HTR-8/SVneo (cell line): Measurements from ENCODE around the gene ZC3H14.

ENCODE experiments used
- DNase-seq: peaks from one replicate; pipeline ENCODE4 v3.0.0; 2011; ENCODE audit warnings: low spot score, mixed read lengths; ENCODE audit not compliant: insufficient read length
- FAIRE-seq: peaks from 2 replicates; lab custom pipeline; 2011; peaks lifted over from hg19 to GRCh38; lab: Jason Lieb, UNC

Gene ZC3H14

DNA sequence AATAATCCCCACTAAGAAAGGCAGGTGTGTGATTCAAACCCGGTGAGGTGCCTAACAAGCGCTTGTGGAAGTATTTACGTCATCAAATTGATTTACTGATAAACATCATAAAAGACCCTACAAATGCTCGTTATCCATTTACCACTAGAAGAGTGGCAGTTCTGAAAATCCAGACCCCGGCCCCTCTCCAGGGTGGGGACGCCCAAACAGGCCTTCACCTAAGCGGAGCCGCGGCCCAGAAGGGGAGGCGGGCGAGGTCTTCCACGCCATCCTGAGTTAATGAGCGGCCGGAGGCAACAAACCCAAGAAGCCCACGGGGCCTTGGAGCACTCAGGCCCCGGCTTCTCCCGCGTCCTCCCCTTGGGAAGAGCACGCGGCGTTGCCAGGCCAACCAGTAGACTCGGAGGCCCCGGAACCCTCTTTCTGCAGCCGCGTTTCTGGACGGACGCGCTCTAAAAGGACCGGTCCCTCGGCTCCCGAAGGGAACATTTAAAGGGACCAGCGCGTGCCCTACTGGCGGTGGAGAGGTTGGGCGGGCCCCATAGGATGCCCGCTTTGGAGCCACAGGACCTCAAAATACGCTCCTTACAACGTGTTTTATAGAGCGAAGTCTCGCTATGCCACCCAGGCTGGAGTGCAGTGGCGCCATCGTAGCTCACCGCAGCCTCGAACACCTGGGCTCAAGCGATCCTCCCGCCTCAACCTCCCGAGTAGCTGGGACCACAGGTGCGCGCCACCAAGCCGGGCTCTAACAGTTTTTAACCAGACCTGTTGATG, 11.6 kb upstream of the ZC3H14 start:
- FAIRE-seq = no peak
- peak; percentile 78 for DNase-seq

GRCh38 chr14:88551980-88552431, 10.8 kb upstream of the ZC3H14 start:
- FAIRE-seq (no peak), DNase-seq (no peak)

DNA sequence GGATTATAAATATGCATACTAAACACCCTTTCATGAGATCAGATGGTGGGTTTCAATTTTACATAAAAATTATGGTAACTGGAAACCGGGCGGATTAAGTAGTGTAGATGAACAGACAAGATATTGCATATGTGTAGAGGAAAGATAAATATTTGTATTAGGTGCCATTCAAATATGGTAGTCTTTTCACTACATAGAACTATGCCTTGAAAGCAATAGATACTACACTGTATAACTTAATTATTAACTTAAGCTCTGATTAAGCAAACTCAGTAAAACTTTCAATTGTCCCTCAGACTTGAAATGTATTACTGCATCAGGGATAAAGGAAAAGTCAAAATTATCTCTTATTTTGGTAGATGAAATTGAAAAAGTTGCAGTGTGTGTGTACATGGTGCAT, 10.0 kb upstream of the ZC3H14 start:
- DNase-seq = no peak
- no peak for FAIRE-seq

- FAIRE-seq (no peak), DNase-seq (no peak)
Observed at GRCh38 chr14:88553886-88554456, 8.9 kb upstream of the ZC3H14 start.

DNA sequence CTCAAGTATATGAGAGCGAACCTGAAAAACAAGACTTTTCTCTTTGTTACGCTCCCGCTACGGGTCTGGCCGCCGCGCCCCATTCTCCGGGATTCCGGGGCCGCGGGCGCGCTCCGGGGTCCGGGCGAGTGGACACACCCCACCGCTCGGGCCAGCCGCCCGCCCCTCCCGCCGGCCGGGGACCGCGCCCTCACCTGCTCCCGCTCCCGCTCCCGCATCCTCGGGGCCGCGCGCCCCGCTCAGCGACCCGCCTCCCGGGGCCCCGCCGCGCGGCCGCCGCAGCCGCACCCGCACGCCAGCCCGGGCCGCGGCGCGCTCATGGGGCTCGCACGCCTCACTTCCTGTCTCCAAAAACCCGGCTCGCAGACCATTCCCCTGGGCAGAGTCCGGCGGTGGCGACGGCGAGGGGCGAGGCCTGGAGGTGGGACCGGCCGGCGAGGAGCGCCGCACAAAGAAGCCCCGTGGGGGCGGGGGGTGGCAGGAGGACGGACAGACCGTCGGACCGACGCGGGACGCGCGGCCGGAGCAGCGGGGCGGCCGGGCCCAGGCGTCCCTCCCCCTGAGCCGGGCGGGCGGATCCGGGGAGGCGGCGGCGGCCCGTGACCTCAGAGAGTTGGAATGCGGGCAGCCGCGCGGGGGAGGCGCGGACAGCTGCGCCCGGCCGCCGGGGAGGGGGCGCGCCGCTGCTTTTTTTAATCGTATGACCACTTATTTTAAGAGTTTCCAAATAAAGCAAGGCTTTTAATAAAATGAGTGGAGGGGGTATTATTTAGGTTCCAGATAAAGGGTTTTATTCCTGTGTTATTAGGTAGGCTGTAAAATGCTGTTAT, 8.2 kb upstream of the ZC3H14 start, which contains the start of gene PTPN21:
Gene PTPN21 (minus strand): TSS at position 551 of the 830 bp plus-strand sequence. CDS start 4,590 bp downstream, outside the sequence.
- peak; percentile 51 for DNase-seq
- FAIRE-seq = no peak

DNA sequence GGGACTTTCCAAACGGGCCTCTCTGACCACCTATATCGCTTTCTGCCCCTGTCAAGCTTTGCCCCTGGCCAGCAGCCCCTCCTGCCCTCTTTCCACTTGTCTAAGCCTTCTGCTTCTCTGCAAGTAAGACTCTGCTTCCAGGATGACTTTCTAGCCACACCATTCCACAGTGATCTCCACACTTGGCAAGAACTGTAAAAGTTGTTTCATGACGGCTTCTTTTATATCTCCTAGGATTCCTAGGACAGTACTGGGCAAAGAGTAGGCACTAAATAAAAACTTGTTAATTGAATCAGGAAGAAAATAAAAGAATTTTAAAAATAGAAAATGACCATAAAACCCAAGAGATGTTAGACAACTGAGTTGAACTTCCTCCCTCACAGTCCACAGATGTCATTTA, 6.3 kb upstream of the ZC3H14 start:
- FAIRE-seq (no peak), DNase-seq (no peak)

DNA sequence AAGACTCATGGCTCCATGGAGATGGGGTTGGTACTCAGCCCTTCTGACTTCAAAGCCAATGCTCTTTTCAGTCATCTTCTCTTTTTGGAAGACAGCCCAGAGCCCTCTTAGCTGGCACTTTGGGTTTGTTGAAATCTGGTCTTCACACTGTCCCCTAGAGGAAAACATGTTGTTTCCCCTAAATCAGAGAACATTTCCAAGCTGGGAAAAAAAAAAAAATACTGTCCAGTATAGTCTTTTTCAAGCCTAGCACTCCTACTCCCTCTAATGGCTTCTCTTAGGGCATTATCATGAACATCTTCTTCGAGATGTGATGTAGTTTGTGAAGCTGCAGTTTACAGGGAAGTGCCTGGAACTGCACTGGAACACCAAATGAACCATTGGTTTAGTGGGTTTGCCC, 3.0 kb upstream of the ZC3H14 start:
- FAIRE-seq (no peak), DNase-seq (no peak)

DNA sequence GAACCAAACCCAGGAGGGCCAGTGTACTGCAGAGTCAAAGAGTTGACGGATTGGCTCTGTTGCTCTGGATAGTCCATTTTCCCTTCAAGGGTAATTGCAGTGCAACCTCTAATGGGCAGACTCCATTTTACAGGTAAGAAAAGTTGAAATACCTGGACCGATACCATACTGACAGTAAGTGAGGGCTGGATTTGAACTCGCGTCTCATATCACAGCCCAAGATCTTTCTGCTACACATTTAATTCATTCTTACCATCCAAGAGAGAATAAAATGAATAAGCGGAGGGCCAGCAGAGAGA, 356 bp upstream of the ZC3H14 start:
- no peak for DNase-seq
- FAIRE-seq = no peak

DNA sequence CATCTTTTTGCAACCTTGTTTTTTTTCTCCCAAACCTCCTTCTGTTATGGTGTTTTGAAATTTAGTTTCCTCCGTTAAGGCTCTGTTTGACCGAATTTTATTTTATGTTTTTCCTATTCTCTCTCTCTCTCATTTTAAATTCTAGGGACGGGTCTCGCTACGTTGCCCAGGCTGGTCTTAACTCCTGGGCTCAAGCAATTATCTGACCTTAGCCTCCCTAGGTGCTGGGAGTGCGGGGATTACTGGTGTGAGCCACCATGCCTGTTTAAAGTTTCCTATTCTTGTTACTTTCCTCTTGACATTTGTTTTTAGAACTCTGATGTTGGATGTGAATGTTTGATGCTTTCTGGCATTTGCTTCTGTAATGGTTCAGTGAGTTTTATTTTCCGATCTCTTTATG, 1.0 kb downstream of the ZC3H14 start:
- FAIRE-seq (no peak), DNase-seq (no peak)

DNA sequence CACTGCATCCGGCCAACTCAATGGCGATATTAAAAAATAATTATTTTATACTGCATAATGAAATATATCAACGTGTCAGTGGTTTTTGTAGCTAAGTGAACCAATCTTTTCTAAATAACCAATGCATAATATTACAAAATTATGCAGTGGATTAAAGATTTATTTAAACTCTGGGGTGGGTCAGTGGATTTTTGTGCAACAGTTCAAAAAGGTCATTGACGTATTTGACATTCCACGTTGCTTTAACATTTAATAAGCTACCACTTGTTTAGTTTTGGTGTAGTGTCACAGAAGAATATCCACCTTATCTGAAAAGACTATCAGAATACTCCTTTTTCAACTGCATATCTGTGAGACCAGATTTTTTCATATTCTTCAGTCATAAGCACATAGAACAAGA, 2.6 kb downstream of the ZC3H14 start:
- no peak for FAIRE-seq
- DNase-seq = no peak

DNA sequence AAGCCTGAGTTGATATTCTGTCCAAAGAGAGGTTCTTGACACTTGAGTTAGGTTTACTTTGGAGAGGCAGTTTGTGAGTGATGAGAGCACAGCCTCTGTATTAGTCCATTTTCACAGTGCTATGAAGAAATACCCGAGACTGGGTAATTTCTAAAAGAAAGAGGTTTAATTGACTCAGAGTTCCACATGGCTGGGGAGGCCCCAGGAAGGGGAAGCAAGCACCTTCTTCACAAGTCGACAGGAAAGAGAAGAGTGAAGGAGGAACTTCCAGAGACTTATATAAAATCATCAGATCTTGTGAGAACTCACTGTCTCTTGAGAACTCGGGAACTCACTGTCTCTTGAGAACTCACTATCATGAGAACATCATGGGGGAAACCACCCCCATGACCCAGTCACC, 5.4 kb downstream of the ZC3H14 start:
- DNase-seq (no peak), FAIRE-seq (no peak)

DNA sequence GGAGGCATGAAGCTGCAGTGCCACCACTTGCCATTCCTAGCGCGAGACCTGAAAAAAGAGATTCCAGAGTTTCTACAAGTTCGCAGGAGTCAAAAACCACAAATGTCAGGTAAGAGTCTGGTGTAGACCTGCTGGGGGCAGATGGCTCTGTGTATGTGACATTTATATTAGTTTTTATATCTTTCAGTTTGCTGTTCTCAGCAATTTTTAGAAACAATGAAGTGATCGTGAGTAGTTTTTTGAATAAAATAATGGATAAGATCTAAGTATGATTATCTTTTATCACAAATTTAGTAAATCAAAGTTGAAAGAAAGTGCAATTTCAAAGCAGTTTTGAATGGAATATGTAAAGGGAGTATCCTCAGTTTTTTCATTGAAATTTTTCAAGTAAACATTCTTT, 9.3 kb downstream of the ZC3H14 start:
- DNase-seq = no peak
- FAIRE-seq = no peak

GRCh38 chr14:88576222-88576621, 13.4 kb downstream of the ZC3H14 start:
- FAIRE-seq = no peak
- DNase-seq = no peak

GRCh38 chr14:88584451-88584850, 21.6 kb downstream of the ZC3H14 start:
- FAIRE-seq (no peak), DNase-seq (no peak)

GRCh38 chr14:88588081-88588480, 25.2 kb downstream of the ZC3H14 start:
- FAIRE-seq (no peak), DNase-seq (no peak)

DNA sequence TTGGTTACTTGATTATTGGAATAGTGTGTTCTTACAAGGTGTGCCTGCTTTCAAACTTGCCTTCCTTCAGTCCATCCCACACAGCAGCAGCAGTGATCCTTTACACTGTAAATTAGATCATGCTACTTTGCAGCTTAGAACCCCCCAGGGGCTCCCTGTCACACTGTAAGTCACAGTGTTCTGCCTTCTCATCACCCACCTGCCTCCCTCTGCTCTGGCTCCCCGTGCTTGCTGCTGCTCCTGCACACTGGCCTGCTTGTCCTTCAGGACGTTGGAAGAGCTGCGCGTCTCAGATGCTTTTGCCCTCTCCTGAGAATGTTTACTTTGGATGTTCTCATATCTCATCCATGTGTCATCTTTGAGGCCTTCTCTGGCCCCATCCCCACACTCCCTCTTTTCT, 27.3 kb downstream of the ZC3H14 start:
- FAIRE-seq (no peak), DNase-seq (no peak)

GRCh38 chr14:88592031-88592430, 29.2 kb downstream of the ZC3H14 start:
- FAIRE-seq (no peak), DNase-seq (no peak)

DNA sequence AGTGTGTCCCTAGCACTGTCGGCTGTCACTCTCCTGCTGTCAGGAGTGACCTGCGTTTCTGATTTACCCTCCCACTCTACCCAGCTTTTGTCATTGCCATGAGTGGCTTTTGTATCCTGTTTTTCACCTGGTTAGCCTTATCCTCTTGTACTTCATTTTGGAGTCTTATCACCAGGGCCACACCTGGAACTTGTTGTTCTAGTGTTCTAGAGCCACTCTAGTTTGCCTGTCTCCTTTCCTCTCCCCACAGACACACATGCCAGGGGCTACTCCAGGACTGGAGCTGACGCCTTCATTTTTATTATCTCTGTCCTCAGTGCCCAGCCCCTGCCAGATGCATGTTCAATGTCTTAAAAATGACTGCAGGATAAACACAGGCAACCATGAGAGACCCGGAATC, 34.2 kb downstream of the ZC3H14 start:
- FAIRE-seq (no peak), DNase-seq (no peak)

GRCh38 chr14:88597601-88598000, 34.8 kb downstream of the ZC3H14 start:
- FAIRE-seq (no peak), DNase-seq (no peak)

- DNase-seq (no peak), FAIRE-seq (no peak)
Observed at GRCh38 chr14:88598097-88598675, 35.3 kb downstream of the ZC3H14 start.

DNA sequence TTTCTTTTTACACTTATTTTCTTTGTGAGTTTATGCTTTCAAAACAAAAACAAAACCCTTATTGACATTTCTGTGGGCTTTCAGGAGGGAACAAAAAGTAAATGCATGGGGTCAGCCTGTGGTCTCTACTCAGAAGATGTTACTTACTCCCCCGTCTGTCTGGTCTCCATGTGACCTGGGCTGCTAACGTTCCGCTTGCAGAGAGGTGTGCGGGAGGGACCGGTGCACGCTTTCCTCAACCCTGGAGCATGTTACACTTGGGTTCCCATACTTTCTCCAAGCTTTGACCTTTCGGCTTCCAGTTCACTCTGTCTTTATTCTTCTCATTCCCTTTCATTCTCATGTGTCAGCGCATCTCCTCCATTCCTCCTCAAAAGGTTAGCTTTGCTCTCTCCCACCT, 36.5 kb downstream of the ZC3H14 start:
- DNase-seq = no peak
- no peak for FAIRE-seq
